Smooth muscle cell (in vitro differentiated cells): ENCODE results near the gene RPLP2. TPM values are rescaled to one million over a fixed set of nuclear protein-coding genes. Genes with fewer than 3 reads are reported as not detected.

ENCODE experiments used
- DNase-seq: peaks from one replicate; lab custom pipeline; 2025; ENCODE audit not compliant: unreplicated experiment; lab: John Stamatoyannopoulos, UW
- H2AFZ ChIP-seq: fragments of 200-600 bp; sonication (generic); 2 replicates; pipeline ENCODE4 v1.6.0; 2016; ENCODE audit warnings: antibody characterized with exemption, low read depth, mild to moderate bottlenecking
- H3F3A ChIP-seq: fragments of 200-600 bp; sonication (generic); 2 replicates; pipeline ENCODE4 v1.6.0; 2017; ENCODE audit warnings: antibody characterized with exemption, low read depth
- H3K27ac ChIP-seq: fragments of 200-600 bp; sonication (generic); 2 replicates; pipeline ENCODE4 v1.5.1; 2016; ENCODE audit warnings: low read depth, mild to moderate bottlenecking
- H3K27me3 ChIP-seq: fragments of 200-600 bp; sonication (generic); 2 replicates; pipeline ENCODE4 v1.6.1; 2016; ENCODE audit warnings: low read depth, mild to moderate bottlenecking
- H3K36me3 ChIP-seq: fragments of 200-600 bp; sonication (generic); 2 replicates; pipeline ENCODE4 v1.5.1; 2016; ENCODE audit warnings: low read depth
- H3K4me1 ChIP-seq: fragments of 200-600 bp; sonication (generic); 2 replicates; pipeline ENCODE4 v1.5.1; 2016; ENCODE audit warnings: low read depth
- H3K4me2 ChIP-seq: fragments of 200-600 bp; sonication (generic); 2 replicates; pipeline ENCODE4 v1.6.0; 2016; ENCODE audit warnings: mild to moderate bottlenecking
- H3K4me3 ChIP-seq: fragments of 200-600 bp; sonication (generic); 2 replicates; pipeline ENCODE4 v1.5.1; 2016; ENCODE audit warnings: mild to moderate bottlenecking
- H3K79me2 ChIP-seq: fragments of 200-600 bp; sonication (generic); 2 replicates; pipeline ENCODE4 v1.6.0; 2016; ENCODE audit warnings: low read depth, mild to moderate bottlenecking
- H3K9ac ChIP-seq: fragments of 200-600 bp; sonication (generic); 2 replicates; pipeline ENCODE4 v1.6.0; 2016; ENCODE audit warnings: low read depth
- H3K9me3 ChIP-seq: fragments of 200-600 bp; sonication (generic); replicated peaks from 2 replicates; pipeline ENCODE4 v1.5.1; 2016; ENCODE audit warnings: low read depth
- H4K20me1 ChIP-seq: fragments of 200-600 bp; sonication (generic); 2 replicates; pipeline ENCODE4 v1.6.0; 2016; ENCODE audit warnings: low read depth
- WGBS: methylation state at CpG from one replicate; pipeline ENCODE4 v1.1.7; 2016; ENCODE audit warnings: low lambda C conversion rate; 5-methylcytosine and 5-hydroxymethylcytosine counted together
- polyA plus RNA-seq: library from polyadenylated mRNA; unstranded; fragments of >200 nt; fragmentation: Nextera tagmentation; extraction: Ambion mirVana; gene quantifications from 2 replicates; pipeline ENCODE4 v1.2.1, GENCODE V29; 2016
- total RNA-seq: library from RNA; depleted of rRNA; stranded (reverse); fragments of >200 nt; gene quantifications from 2 replicates; pipeline ENCODE4 v1.2.3, GENCODE V29; 2014
- TF ChIP-seq, protein P1 (sequence below): fragments of 200-600 bp; sonication (generic); IDR thresholded peaks from 2 replicates; pipeline ENCODE4 v1.5.1; 2017; ENCODE audit warnings: borderline replicate concordance, mild to moderate bottlenecking, antibody characterized with exemption; ENCODE audit not compliant: insufficient read depth, poor library complexity, severe bottlenecking

RPLP2 gene
- total and polyA plus RNA-seq, 2 experiments from 2014 or later: 472 to 622 TPM

DNA sequence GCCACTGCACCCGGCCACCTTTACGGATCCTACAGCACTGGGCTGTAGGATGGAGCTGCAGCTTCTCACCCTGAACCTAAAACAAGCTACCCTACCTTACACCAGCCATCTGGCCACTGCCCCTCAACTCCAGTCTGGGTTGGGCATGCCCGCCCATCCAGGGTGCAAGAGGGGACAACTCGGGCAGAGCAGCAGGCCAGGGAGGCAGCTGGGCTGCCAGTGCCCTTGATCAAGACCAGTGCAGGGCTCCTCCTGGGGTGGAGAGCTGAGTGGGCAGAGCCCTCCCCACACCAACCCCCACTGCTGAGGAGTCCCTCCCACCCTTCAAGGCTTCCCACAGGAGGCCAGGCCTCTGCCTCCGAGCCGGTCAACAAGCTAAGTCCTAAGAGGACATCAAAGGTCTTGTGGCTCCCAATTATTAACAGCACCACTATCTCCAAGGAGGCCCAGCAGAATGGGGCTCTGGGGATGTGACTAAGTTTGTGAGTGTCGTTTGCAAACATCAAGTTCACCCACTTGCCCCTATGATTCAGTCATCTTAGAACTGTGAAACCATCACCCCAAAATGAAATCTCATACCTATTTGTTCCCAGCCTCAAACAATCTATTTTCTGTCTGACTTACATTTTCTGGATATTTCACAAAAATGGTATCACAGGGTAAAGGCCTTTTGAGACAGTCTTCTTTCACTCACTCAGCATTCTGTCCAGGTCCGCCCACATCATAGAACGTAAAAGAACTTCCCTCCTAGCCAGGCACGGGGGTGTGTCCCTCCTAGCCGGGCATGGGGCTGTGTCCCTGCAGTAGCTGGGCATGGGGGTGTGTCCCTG lies 43.4 kb upstream of the RPLP2 start:
- Histone ChIP-seq H3K4me2 (no peak overlapping the region), H3K36me3 (no peaks in the 10 kb centered on the region), H3K4me3 (no peak overlapping the region), H3K9ac (no peak overlapping the region), H3K27me3 (no peaks in the 10 kb centered on the region), H3K79me2 (no peaks in the 10 kb centered on the region), H4K20me1 (peaks cover 79% of the 10 kb centered on the region), H3K27ac (no peak overlapping the region), H3K4me1 (no peaks in the 10 kb centered on the region), H3K9me3 (no peaks in the 10 kb centered on the region), H2AFZ (no peak overlapping the region), H3F3A (peaks cover 14% of the 10 kb centered on the region)
- WGBS: 75% methylated on average over 11 of the region's 11 CpGs
- no peak for DNase-seq
- TF ChIP-seq, protein P1, sequence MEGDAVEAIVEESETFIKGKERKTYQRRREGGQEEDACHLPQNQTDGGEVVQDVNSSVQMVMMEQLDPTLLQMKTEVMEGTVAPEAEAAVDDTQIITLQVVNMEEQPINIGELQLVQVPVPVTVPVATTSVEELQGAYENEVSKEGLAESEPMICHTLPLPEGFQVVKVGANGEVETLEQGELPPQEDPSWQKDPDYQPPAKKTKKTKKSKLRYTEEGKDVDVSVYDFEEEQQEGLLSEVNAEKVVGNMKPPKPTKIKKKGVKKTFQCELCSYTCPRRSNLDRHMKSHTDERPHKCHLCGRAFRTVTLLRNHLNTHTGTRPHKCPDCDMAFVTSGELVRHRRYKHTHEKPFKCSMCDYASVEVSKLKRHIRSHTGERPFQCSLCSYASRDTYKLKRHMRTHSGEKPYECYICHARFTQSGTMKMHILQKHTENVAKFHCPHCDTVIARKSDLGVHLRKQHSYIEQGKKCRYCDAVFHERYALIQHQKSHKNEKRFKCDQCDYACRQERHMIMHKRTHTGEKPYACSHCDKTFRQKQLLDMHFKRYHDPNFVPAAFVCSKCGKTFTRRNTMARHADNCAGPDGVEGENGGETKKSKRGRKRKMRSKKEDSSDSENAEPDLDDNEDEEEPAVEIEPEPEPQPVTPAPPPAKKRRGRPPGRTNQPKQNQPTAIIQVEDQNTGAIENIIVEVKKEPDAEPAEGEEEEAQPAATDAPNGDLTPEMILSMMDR: no peak

DNA sequence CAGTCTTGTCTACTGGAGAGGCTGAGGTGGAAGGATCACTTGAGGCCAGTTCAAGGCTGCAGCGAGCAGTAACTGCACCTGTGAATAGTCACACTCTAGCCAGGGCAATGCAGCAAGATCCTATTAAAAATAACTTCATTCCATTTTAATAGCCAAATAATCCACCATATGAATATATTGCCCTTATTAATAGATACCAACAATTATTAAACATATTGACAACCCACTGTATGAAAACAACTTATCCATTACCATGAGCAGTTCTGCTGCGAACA lies 42.9 kb upstream of the RPLP2 start:
- no peaks in the 10 kb centered on the region for H3K36me3 ChIP-seq
- no peaks in the 10 kb centered on the region for H3K79me2 ChIP-seq
- H3K27ac ChIP-seq: no peak overlapping the region
- H3K4me3 ChIP-seq: no peak overlapping the region
- H3K27me3 ChIP-seq: no peaks in the 10 kb centered on the region
- TF ChIP-seq, protein P1: no peak
- H3K4me1 ChIP-seq: no peaks in the 10 kb centered on the region
- no peak overlapping the region for H3K9ac ChIP-seq
- no peak for DNase-seq
- H2AFZ ChIP-seq: no peak overlapping the region
- WGBS: 97% methylated on average over 2 of the region's 2 CpGs
- H3K4me2 ChIP-seq: no peak overlapping the region
- peaks cover 12% of the 10 kb centered on the region for H3F3A ChIP-seq
- peaks cover 85% of the 10 kb centered on the region for H4K20me1 ChIP-seq
- H3K9me3 ChIP-seq: no peaks in the 10 kb centered on the region

DNA sequence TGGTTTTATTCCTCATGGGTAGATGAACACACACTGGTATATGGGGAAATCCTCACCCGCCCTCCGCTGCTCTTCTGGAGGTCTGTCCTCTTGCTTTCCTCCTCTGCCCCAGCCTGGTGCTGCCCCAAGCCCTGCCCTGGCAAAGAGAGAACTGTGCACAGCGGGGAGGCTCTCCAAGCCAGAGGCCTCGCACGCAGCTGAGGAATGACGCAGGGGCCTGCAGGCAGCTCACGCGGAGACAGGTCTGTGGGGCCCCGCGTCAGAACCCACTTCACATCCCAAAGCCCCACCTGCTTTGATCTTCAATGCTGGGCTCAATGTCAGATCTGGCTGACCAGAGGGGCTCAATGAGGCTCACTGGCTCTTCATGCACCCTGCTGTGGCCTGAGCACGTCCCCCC lies 42.5 kb upstream of the RPLP2 start:
- H2AFZ ChIP-seq: no peak overlapping the region
- WGBS: 98% methylated on average over 11 of the region's 11 CpGs
- no peaks in the 10 kb centered on the region for H3K79me2 ChIP-seq
- H4K20me1 ChIP-seq: peaks cover 86% of the 10 kb centered on the region
- H3K27me3 ChIP-seq: no peaks in the 10 kb centered on the region
- no peaks in the 10 kb centered on the region for H3K4me1 ChIP-seq
- H3K4me3 ChIP-seq: no peak overlapping the region
- H3K27ac ChIP-seq: no peak overlapping the region
- no peaks in the 10 kb centered on the region for H3K9me3 ChIP-seq
- H3K4me2 ChIP-seq: no peak overlapping the region
- H3K36me3 ChIP-seq: no peaks in the 10 kb centered on the region
- peaks cover 12% of the 10 kb centered on the region for H3F3A ChIP-seq
- DNase-seq: no peak
- TF ChIP-seq, protein P1: no peak
- H3K9ac ChIP-seq: no peak overlapping the region
